GM18951 (cell line): Measurements from ENCODE around the gene UNC119.

ENCODE experiments used
- POLR2A ChIP-seq: IDR thresholded peaks from 4 replicates; pipeline ENCODE4 v1.6.1; 2011; ENCODE audit warnings: mild to moderate bottlenecking; ENCODE audit not compliant: insufficient read length, insufficient read depth; ENCODE audit errors: extremely low read depth
- in situ Hi-C: fragments of 300-500 bp; cut with MboI; formaldehyde crosslinking; loops from one replicate; pipeline ENCODE4 v1.12.0; 2022; ENCODE audit warnings: low sequenced_read_pairs, mixed read lengths, inconsistent platforms; ENCODE audit not compliant: unreplicated experiment

UNC119 gene

GRCh38 chr17:28521311-28522085 lies 30.9 kb downstream of the UNC119 start:
- no peak for TF ChIP-seq POLR2A

DNA sequence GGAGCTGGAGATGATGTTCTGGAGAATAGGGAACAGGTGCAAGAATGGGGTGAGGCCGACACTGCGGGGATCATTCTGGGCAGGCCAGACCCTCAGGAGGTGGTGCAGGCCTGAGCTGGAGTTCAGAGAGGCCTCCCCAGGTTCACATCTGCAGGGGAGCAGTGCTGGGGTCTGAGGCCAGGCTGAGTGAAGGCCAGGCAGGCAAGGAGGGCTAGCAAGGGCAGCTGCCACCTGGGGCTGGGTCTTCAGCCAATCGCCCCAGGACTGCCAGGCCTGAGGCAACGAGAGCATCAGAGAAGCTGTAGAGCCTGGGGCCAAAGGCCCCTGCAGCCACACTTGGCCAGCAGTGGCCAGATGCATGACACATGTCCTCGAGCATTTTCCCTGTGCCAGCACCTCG lies 31.7 kb downstream of the UNC119 start:
- TF ChIP-seq POLR2A, result no peak
- in situ Hi-C loops, result no loop called here

More at GRCh38 chr17:28521311-28522085, 30.9 kb downstream of the UNC119 start:
- in situ Hi-C loops, result no loop called here

DNA sequence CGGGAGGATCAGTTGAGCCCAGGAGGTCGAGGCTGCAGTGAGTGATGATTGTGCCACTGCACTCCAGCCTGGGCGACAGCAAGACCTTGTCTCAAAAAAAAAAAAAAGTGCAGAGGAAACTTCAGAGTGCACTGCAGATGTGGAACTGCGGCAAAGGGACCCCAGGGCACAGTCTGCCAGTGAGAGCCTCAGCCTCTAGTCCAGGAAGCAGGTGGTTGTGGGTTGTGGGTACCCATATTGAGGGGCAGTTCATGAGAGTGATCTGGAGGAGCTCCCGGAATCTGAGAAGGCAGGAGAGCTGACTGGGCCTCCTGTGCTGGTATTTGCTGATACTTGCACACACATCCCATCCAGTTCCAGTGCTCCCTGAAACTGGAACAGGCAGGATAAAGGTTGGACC lies 33.2 kb downstream of the UNC119 start:
- in situ Hi-C loops, result no loop called here

GRCh38 chr17:28518578-28518977 lies 33.8 kb downstream of the UNC119 start:
- in situ Hi-C loops, result no loop called here
- TF ChIP-seq POLR2A, result no peak

More for the DNA sequence above, 33.2 kb downstream of the UNC119 start:
- TF ChIP-seq POLR2A, result no peak

DNA sequence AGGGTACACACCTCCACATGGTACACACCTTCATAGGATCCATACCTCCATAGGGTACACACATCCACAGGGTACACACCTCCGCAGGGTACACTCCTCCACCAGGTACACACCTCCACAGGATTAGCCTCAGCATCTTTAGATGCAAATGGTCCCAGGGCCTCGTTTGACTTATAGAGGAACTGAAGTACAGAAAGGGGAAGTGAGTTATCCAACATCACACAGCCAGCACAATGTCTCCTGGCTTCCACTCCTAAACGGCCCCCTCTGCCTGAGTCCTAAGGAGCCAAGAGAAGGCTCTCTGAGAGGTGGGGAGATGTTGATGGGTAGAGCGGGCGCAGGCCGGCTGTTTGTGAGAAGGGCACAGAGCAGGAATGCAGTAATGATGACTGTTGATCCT lies 34.3 kb downstream of the UNC119 start:
- TF ChIP-seq POLR2A, result no peak

GRCh38 chr17:28515518-28515917 lies 36.9 kb downstream of the UNC119 start:
- TF ChIP-seq POLR2A, result no peak
- in situ Hi-C loops, result no loop called here

More for the DNA sequence above, 34.3 kb downstream of the UNC119 start:
- in situ Hi-C loops, result no loop called here

- in situ Hi-C loops, result no loop called here
- no peak for TF ChIP-seq POLR2A
Measured at GRCh38 chr17:28514561-28515002, 37.8 kb downstream of the UNC119 start.

GRCh38 chr17:28513476-28513875 lies 38.9 kb downstream of the UNC119 start:
- in situ Hi-C loops, result no loop called here
- TF ChIP-seq POLR2A, result no peak

GRCh38 chr17:28511858-28512461 lies 40.5 kb downstream of the UNC119 start:
- TF ChIP-seq POLR2A, result no peak
- in situ Hi-C loops, result no loop called here

DNA sequence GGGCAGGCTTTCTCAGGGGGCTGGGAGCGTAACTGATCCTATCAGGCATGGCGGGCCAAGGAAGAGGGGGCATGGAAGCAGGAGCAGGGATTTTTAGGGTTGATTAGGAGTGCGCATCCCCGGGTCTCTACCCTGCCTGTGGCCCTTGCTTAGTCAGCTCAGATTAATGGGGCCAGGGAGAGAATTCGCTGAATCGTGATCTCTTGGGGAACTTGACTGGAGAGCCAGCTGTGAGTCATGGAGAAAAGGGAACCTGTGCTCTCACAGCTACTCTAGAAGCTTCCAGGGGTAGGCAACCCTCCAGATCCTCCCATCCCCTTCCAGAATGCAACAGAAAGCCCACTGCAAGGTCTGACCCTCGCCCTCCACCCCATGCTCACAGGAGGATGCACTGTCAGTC lies 42.6 kb downstream of the UNC119 start:
- TF ChIP-seq POLR2A, result no peak
- in situ Hi-C loops, result no loop called here

DNA sequence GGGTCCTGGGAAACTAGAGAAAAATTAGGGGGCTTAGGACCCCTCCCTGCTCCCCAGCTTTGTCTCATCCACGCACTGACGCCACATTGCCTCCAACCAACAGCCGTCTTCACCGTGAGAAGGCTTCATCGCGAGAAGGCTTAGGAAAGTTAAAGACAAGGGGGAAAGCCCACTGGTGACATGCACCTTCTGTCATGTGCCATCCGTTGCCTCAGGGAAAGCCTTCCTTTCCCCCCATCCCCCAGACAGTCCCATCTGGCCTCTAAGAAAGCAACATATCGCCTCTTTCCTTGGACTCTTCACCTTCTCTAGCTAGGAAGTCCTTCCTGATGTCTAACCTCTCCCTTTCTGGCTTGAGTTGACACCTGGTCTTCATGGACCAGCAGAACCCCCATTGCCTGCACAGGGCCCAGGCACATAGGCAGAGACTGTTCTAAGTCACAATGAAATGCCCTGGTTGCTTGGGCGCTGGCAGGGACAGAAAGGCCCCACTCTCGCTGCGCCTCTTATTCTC lies 44.2 kb downstream of the UNC119 start:
- in situ Hi-C loops, result no loop called here
- no peak for TF ChIP-seq POLR2A

- in situ Hi-C loops, result no loop called here
- no peak for TF ChIP-seq POLR2A
Measured at GRCh38 chr17:28507567-28508203, 44.7 kb downstream of the UNC119 start.

DNA sequence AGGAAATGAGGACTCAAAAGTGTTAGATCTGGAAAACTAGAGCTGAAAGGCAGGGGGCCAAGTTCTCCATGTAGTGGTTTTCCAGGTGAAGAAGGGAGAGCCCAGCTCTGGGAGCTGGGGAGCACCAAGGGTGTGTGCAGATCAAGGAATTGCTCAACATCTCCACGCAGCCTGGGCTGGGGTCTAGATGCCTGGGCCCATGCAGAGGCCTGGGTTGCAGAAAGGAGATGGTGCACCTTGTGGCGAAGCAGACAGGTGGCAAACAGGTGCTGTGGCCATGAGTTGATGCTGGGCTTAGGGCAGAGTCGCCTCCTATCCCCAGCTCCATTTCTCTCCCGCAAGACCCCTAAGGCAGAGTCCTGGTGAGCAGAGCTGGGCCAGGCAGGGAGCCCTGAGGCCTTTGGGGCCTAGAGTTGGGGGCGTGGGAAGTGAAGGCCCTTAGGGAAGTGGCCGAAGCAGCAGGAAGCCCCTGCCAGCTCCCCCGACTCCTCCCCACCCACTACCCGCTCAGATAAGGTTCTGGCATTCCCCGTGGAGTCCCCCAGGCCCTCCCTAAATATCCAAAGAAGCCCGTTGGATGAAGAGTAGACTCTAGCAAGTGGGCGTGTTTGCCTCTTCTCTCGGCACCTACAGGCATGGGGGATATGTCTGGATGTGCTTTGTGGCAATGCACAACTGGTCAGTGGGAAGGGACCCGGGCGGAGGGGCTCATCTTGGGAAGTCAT lies 45.5 kb downstream of the UNC119 start:
- in situ Hi-C loops, result no loop called here
- TF ChIP-seq POLR2A, result no peak

DNA sequence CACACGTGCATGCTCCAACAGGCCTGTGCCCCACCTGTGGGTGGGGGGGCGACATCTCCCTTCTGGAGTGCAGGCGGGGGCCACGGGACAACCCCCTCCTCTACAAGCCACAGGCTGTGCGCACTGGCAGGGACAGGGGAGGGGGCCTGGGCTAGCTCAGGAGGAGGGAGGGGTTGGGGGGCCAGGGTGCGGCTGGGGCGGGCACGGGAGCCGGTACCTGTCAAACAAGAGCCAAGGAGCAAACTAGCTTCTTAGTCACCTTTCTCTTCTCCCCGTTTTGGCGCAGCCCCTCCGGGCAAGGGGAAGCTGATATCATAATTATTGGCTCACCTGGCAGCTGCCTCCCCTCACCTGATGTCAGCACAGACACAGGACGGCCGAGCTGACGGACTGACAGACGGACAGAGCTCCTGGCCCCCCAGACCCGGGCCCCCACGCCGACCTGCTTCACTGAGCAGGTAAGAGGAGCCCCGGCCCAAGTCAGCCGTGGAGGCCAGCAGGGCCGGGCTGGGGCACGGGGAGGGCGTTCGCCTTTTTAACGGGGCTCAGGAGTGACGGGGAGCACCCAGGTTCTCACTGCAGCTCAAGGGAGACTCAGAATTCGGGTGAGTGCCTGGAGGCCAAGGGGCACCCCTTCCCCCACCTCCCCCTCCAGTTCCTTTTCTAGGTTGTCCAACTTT lies 46.3 kb downstream of the UNC119 start, which contains the start of gene FOXN1:
FOXN1 (plus strand) TSS at position 363 of the 680 bp plus-strand sequence. CDS start 17,622 bp downstream, outside the sequence.
- TF ChIP-seq POLR2A, result no peak
- in situ Hi-C loops, result no loop called here
